ENCODE data around the gene TAOK1. TPM values are rescaled to one million over a fixed set of nuclear protein-coding genes. Genes with fewer than 3 reads are reported as not detected.

The TAOK1 gene
- total RNA-seq, 1 experiment from 2014 or later, result 56.3 TPM

GRCh38 chr17:29594519-29595090 is 204.4 kb downstream of the TAOK1 start:
- Histone ChIP-seq H3K36me3 (ENCODE audit: control insufficient read depth in 1 of 2, insufficient read depth in 2 of 2, low read length in 2 of 2) (no peaks in the 10 kb centered on the region), H3K27ac (ENCODE audit: low read depth, low read length) (0 out of 2 replicates have a peak overlapping the region, but pooled peaks have one; percentile 94)
- POLR2A ChIA-PET, result no interaction called here

More at GRCh38 chr17:29594519-29595090, 204.4 kb downstream of the TAOK1 start:
- TF ChIP-seq SP1 (IDR thresholded peaks at IDR 0.05; ENCODE audit: low read depth) (no peak), CEBPB (IDR thresholded peaks at IDR 0.05; ENCODE audit: low read depth) (no peak), POLR2A (IDR thresholded peaks at IDR 0.05; ENCODE audit: borderline replicate concordance, extremely low read depth, insufficient read depth, insufficient read length) (no peak), YY1 (IDR thresholded peaks at IDR 0.05; ENCODE audit: extremely low read depth, insufficient replicate concordance, low read depth, low read length) (no peak), SIN3A (IDR thresholded peaks at IDR 0.05; ENCODE audit: low read depth) (no peak), CTCF (IDR thresholded peaks at IDR 0.05 in 2 of 3, conservative IDR thresholded peaks at IDR 0.05 in 1 of 3; ENCODE audit: borderline replicate concordance in 1 of 3, insufficient read depth in 1 of 3, low read depth in 2 of 3, low read length in 2 of 3) (no peak), EZH2 (IDR thresholded peaks at IDR 0.05) (no peak), CBX3 (IDR thresholded peaks at IDR 0.05; ENCODE audit: low read depth) (no peak), POLR2AphosphoS5 (IDR thresholded peaks at IDR 0.05; ENCODE audit: low read depth, low read length) (no peak), EGR1 (IDR thresholded peaks at IDR 0.05; ENCODE audit: low read depth) (no peak), ELF1 (IDR thresholded peaks at IDR 0.05; ENCODE audit: borderline replicate concordance, low read depth) (no peak), ZFX (IDR thresholded peaks at IDR 0.05) (no peak), REST (IDR thresholded peaks at IDR 0.05; ENCODE audit: low read depth) (no peak), TCF7L2 (IDR thresholded peaks at IDR 0.05; ENCODE audit: borderline replicate concordance, extremely low read depth, insufficient read depth, insufficient read length) (no peak)
- H3K9me3 ChIP-seq (ENCODE audit: control insufficient read depth in 1 of 2, insufficient read depth in 1 of 2, low read depth in 1 of 2, low read length in 2 of 2), result no peaks in the 10 kb centered on the region
- H2AFZ ChIP-seq (ENCODE audit: low read depth, low read length, poor library complexity, severe bottlenecking), result no peak overlapping the region
- CTCF ChIA-PET, result interaction anchor here (1.4 kb wide), 1 partner anchor 23 kb away, joined by 7 read pairs; no protein-coding TSS in a partner anchor
- DNase-seq (ENCODE audit: low read depth, low spot score), result no peak
- ATAC-seq, result no peak
- H3K79me2 ChIP-seq (ENCODE audit: insufficient read depth, low read length), result peaks cover 44% of the 10 kb centered on the region
- H3K4me3 ChIP-seq (replicated peaks in 1 of 2; ENCODE audit: low read depth in 1 of 2, low read length in 2 of 2), result peak overlapping the region; percentile 68 to 74
- BruUV-seq (replicated peaks), result no TSS peak
- no peaks in the 10 kb centered on the region for H4K20me1 ChIP-seq (ENCODE audit: insufficient read depth)
- H3K9me2 ChIP-seq (ENCODE audit: insufficient read depth), result no peaks in the 10 kb centered on the region
- peaks cover 28 to 57% of the 10 kb centered on the region in 2 experiments for H3K4me1 ChIP-seq (ENCODE audit: control insufficient read depth in 1 of 2, insufficient read depth in 2 of 2, low read length in 2 of 2)
- intact Hi-C loops (cut with micrococcal nuclease), result loop anchor here (10.0 kb wide), 1 partner anchor 450 kb away; no protein-coding TSS in a partner anchor
- H3K4me2 ChIP-seq (ENCODE audit: low read length), result peak overlapping the region; percentile 82
- no peaks in the 10 kb centered on the region for H3K27me3 ChIP-seq (ENCODE audit: insufficient read depth, low read length)
- RAD21 ChIA-PET (ENCODE audit: low non-redundant PET in 1 of 2, low total read pairs in 2 of 2, uncharacterized antibody in 2 of 2, unreplicated experiment in 2 of 2), result interaction anchor here in 1 of 2 experiments (0.6 kb wide), 1 partner anchor 9 kb away, joined by 3 read pairs; no protein-coding TSS in a partner anchor
- H3K9ac ChIP-seq (ENCODE audit: low read length), result peak overlapping the region; percentile 72

Measured in HCT116 (cell line).